ELR (cell line): Measurements from ENCODE around the gene ACE2.
A peak's percentile ranks its signal among the peaks of the same experiment; 100 is the strongest.

Experiments
- DNase-seq: peaks from one replicate; pipeline ENCODE4 v3.0.0-alpha.2; 2015; ENCODE audit warnings: low read depth

The ACE2 gene

DNA sequence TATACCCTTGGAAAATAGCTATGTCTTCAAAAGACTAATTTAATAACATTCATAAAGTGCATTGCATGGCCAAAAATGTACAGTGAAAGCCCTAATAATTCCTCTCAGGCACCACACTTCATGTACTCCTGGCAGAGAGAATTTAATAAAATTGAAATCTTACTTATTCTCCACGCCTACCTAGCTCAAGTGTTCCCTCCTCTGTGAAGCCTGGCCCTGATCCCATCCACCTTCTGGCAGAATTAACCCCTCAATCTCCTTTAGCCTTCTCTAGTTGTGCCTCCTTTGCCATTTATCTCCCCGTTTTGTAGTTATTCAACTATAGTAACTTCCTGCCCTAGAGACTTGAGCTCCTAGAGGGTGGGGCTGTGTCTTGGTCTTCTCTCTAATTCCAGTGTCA is 26.7 kb downstream of the ACE2 start:
- DNase-seq: no peak

DNA sequence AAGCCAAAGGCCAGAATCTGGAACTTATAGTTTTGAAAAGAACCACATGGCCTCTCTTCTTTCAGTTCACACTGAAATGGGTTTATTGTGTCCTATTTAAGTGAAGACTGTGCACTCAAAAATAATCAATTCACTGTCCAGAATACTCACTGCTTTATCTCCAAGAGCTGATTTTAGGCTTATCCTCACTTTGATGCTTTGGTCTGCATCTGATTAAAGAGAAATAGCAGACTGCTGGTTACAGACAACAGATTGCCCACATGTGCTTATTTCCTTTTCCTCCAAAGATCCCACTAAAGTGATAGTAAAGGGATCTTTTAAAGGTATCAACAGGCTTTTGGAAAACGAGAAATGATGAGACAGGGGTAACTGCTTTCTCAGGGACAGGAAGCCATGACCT is 30.6 kb downstream of the ACE2 start:
- no peak for DNase-seq

DNA sequence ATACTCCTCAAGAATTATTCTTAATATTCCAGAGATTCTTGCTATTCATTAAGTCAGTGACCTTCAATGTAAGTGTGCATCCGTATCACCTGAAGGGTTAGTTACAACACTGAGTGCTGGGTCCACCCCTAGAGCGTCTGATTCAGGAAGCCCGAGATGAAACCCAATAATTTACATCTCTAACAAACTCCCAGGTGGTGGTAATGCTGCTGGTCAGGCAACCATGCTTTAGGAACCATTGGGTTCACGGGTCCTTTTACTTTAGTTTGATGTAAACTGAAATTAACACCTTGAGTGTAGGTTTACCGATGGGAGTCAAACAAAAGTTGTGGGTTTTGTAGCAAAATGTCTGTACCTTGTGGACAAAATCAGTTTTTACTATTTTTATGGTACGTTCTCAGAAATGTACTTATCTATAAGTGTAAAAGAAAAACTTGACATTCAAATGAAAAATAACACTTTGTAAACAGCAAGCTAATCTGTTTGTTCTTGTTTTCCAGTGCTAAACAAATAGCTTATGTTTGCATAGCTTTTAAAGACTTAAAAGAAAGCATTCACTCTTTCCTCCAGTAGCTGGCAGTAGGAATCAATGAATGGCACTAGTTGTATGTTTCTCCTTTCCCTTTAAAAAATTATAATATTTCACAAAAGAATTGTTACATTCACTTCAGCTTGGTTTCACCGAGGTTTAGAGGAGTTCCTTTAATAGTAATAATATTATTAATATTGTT is 32.7 kb downstream of the ACE2 start:
- DNase-seq: peak; percentile 4

DNA sequence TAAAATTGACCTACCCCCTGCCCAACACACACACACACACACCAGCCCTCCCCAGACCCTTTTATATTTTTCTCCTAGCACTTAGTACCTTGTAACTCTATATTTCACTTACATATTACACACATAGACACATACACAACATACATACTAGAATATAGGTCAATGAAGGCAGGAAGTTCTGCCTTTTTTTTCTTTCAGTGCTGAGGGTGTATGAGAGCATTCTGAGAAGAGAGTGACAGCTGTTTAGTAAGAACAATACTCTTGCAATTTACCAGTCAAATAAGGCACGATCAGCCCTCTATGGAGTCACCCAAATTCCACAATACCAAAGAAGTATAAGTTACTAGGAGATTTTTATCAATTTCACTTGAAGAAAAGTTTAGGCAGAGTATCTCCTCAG is 33.5 kb downstream of the ACE2 start:
- no peak for DNase-seq

DNA sequence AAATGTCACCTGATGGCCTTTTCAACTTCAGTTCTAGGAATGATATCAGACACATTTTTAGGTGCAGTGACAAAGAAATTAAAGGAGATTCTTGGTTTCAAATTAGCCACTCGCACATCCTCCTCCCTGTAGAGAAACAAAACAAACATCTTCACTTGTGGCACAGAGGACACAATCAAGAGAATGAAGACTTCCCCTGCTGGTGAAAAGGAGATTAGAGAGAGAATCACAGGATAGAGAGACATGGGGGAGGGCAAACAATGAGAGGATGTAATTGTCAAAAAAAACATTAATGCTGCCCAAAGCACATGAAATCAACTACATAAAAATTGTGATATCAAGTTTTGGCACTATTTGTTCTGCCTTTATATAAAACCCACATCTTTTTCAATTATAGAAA is 34.5 kb downstream of the ACE2 start:
- DNase-seq: peak; percentile 8

DNA sequence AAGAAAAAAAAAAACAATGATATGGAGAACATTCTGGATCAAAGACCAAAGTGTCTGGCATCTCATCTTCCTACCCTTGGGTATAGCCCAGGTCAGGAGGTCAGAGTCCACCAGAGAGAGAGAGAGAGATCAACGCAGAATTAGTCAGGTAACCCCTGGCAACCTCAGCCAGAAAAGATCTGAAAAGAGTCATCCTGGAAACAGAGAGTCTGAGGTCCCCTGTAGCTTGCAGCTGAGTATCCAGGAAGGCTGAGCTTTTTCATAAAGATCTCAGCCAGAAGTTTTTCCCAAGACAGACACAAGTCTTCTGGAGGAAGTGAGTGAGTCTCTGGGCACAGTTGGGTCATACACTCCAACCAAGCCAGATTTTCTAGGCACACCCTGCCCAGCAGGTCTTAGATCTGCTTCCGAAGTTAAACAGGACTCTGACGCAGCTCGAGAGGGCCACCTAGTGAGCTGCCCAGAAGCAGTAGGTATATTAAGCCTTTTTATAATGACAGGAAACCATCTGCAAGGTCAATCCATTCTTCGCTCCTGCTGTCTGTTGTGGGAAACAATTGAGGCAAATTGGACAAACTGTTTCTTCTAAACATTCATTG is 35.7 kb downstream of the ACE2 start:
- peak; percentile 57 for DNase-seq

DNA sequence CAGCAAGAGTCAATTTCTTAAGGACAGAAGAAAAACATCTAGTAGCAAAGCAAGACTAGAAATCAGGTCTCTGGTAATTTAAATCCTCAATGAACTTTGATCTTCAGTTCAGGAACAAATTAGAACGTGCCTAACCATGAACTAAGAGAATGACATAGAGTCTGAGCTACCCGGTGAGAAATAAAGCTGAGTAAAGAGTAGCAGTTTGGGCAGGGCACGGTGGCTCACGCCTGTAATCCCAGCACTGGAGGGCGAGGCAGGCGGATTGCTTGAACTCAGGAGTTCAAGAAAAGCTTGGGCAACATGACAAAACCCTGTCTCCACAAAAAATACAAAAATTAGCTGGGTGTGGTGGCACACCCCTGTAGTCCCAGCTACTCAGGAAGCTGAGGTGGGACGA is 37.7 kb downstream of the ACE2 start:
- no peak for DNase-seq

DNA sequence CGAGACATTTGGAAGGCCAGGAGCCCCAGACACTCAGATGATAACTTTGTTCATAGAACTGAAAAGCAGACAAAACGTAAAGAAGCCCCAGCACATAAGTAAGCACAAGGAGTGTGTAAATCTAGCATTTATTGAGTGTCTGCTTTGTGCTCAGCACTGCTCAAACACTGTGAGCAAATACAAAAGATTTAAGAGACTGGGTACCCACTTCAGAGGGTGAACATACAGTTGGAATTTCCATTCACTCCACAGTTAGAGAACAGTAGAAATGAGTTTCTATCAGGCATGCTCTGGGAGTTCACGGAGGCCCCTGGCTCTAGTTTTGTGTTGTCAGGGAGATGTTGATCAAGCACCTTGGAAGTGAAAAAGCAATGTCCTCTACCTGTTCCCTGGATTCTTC is 39.8 kb downstream of the ACE2 start:
- DNase-seq: no peak

DNA sequence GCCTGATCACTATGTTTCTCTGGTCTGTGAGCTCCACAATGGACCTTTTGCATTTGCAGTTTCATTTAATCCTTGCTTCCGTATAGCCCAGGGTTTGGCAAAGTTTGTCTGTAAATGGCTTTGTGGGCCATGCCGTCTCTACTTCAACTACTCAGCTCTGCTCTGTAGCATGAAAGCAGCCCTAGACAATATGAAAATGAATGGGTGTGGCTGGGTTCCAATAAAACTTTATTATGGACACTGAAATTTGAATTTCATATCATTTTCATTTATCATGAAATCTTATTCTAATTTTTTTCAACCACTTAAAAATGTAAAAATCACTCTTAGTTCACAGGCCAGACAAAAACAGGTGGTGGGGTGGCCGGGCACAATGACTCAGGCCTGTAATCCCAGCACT is 41.5 kb downstream of the ACE2 start:
- no peak for DNase-seq

DNA sequence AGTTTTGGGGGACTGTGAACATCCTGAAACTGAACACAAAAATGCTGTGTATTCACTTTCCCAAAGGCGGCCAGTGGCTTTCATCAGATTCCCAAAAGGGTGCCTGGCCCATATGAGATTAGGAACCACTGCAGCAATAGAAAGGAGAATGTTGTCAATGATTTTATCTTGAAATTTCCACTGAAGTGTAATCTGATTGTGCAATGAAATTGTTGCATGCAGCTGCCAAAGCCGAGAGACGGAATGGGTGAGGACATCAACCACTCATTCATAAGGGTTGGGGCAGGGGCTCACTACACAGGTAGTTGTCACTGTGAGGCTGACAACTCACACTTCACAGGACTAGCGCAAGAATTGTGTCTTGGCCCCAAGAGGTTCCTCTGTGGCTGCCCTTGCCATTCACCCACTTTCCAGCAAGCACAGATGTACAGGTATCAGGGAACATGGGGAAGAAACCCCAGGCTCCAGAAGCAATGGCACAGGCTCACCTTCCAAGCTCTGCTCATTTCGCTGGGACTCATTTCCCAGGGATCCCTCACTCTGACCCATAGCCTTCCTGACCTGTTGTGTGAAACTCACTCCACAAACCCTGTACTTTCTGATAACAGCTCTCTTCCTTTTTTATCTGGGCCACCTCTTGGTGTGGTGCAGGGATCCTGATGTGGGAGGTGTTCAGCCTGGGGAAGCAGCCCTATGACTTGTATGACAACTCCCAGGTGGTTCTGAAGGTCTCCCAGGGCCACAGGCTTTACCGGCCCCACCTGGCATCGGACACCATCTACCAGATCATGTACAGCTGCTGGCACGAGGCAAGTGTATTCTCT is 51.4 kb downstream of the ACE2 start:
- no peak for DNase-seq

DNA sequence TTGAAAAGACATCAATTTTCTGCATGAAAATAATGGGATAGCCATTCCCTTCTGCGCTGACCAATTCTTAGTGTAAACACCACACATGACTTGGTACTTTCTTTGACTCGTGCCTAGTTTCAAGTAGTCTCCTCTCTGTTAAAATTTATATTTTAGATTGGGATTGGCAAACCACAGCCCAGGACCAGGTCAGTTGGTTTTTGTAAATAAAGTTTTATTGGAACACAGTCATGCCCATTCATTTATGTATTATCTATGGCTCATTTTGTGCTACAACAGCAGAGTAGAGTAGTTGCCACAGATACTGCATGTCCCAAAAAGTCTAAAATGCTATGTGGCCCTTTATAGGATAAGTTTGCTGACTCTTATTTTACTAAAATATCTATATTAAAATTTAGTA is 53.4 kb downstream of the ACE2 start:
- no peak for DNase-seq

DNA sequence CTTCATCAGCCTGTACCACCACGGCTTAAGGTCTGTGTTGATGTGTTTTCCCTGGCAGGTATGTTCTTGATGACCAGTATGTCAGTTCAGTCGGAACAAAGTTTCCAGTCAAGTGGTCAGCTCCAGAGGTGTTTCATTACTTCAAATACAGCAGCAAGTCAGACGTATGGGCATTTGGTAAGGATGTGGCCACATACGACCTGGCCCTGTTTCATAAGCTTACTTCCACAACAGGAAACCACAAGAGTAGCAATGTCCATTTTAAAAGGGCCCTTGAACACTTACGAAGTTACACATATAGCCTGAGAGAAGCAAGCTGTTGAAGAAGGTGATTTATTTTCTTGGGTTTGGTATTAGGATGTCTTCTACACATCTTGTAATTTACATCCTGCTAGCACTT is 54.0 kb downstream of the ACE2 start:
- no peak for DNase-seq

DNA sequence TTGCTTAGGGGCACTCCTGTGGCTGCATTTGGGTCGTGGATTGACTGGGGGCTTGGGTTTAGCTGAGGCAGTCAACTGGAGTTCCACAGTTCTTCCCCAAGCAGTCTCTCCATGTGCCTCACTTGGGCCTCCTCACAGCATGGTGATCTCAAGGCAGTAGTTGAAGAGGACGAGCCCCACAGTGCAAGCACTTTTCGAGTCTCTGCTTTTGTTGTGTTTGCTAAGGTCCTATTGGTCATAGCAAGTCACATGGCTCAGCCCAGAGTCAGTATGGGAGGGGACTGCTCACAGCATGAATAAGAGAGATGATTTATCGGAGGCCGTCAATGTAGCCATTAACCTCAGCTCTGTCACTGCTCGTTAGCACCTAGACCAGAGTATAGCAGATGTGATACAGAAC is 70.4 kb downstream of the ACE2 start:
- DNase-seq: no peak

DNA sequence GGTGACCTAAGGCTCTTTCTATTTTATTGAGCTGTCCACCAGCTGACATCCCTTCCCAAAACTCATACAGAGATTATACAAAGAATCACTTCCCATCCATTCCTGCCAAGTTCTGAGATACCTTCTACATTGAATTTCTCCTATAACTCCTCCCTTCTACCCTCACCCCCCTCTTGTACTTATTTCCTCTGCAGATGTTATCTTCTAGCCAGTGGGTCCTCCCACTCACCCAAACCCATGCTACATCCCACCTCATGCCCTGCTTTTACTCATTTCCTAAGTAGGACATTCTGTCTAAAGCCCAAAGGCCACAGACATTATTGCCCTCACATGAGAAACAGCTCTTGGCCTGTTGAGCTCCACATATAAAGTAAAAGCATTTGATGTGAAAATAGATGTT is 71.6 kb downstream of the ACE2 start:
- no peak for DNase-seq

DNA sequence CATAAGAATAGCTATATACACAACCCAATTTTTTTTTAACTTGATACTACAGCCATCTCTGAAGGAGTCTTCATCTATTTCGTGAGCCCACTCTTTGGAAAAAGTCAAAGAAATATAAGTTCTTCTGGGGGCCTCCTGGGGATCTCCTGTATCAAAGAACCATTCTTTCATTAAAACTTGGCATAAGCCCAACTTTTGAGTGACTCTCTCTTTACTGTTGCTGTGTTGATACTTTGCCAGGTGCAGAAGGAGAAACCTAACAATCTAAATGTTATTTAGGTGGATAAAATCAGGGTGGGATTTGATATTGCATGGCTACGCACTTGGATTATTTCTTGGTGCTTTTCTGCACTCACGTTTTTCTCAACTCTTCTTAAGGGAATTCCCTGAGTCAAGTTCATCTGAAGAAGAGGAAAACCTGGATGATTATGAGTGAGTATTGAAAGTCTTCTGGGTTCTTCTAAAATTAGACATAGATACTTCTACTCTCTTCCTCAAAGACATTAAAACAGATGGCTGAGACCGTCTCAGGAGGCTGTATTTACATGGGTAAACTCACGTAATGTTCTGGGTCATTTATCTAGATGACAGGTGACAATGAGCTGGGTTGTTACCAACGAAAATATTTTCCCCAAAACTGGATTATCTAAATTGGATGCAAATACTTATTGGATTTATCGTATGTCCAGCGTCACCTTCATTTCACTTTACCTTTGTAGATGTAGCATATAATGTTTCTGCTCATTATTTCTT is 74.9 kb downstream of the ACE2 start:
- DNase-seq: peak; percentile 1

DNA sequence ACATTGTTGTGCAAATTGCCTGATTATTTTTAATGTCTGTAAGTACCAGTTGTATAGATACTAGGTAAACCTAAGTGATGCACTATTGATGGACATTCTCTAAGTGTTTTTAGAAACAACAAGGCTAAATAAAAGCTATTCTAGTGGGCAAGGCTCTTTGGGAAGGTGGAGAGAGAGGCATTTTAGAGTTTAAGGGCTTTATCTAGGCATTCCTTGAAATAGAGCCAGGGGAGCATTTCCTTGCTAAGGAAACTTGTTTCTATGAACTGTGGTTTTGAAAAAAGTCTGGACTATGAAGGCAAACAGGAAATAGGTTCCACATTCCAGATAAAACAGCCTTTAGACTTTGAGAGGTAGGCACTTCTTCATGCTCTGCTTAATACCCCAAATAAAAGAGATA is 76.3 kb downstream of the ACE2 start:
- no peak for DNase-seq

DNA sequence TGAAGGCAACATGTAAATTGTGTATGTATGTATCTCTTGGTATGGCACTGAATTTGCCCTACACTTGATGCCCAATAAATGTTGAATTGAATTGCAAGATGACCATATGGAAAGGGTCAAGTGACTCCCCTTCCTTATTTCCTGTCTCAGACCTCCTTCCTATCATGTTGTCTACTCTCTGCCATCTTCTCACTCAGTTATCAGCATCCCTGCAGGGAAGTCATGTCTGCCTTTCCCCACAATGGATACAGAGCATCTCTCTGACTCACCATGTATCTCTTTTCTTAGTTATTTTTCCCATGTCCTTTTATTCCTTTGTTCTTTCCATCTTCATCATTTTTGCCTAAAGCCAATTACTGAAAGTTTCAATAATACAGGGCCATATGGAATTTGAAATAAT is 77.7 kb downstream of the ACE2 start:
- no peak for DNase-seq

DNA sequence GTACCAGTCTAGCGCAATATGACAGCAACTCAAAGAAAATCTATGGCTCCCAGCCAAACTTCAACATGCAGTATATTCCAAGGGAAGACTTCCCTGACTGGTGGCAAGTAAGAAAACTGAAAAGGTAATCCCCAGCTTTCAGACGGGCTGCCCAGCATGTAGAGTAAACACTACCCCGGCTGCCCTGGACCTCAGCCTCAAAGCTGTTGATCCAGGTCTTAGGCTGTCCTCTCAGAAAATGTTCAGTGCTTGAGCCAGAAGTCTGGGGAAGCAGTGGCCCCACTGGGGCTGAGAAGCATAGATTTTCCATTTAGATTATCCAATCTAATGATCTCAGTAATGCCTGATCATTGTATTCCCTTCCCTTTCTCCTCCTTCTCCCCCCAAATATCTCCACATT is 78.3 kb downstream of the ACE2 start:
- no peak for DNase-seq

DNA sequence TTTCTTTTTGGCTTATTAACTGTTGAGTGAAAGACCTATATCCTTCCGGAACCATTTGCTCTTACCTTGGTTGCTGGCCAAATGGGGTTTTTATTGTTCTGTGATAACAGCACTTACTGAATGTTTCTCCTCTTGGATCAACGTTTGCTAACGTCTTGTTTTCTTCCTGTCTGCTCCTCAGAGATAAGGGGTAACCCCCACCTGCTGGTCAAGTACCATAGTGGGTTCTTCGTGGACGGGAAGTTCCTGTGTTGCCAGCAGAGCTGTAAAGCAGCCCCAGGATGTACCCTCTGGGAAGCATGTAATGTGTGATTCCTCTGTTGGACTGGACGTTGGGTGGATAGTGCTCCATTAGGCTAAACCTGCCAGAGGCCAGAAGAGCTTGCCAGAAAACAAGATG is 84.8 kb downstream of the ACE2 start:
- no peak for DNase-seq

DNA sequence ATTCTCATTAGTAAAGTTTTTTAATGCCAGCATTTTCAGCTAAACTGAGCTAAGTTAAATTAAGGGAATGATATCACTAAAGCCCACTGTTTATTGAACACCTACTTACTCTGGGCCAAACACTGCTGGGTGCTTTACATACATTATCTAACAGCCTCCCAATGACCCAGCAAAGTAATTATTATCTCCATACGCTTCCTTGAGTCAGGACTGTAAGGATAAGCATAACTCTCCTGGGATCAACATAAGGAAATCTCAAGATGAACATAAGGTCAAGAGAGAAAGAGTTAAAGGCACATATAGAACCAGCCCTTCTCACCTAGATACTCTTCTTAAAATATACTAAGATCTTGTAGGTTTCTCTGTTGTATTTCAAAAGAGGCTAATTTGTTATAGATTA is 86.5 kb downstream of the ACE2 start:
- no peak for DNase-seq

DNA sequence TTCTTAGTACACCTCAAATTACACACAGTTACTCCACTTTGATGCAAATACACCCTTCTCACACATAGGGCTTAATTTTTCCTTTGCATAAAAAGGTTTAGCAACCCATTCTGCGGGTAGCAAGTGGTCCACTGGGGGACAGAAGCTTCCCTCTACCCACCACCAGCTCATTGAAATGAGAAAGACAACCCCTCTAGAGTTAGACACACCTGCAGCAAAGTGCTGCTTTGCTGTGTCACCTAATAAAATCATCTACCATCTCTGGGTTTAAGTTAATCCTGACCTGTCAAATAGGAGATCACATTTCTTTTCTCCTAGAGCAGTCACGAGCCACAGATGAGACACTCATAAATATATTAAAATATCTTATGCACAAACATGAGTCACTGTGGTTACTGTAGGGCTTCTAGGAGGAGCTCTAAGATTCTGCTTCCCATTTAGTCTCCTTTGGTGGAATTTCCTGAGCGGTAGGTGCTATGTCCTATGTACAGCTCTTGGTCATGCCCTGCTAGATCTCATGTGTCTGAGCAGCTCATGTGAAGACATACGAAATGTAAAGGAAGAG is 88.3 kb downstream of the ACE2 start:
- peak; percentile 55 for DNase-seq

DNA sequence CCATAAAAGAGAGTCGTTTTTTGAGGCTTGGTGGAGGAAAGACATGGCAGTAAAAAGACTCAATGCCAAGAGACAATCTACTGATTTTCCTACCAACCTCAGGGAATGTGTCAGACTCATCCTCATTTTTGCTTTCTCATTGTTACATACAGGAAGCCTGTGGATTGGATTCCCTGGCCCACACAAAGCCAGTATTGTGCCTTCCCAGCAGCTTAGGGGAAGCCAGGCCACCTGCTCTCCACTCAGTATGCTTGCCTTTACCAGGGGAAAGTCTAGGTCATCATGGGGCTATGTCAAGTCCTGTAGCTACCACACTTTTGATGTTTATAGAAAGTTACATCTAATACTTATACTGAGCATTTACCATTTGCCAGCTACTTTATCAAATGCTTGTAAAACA is 89.2 kb downstream of the ACE2 start:
- no peak for DNase-seq
